Parathyroid adenoma (tissue), 2 donors: ENCODE measurements around the gene TMEM87A.

Source experiments
- H2AFZ ChIP-seq: fragments of 300-600 bp; sonication (generic); one replicate; pipeline ENCODE4 v1.7.0; 2017; ENCODE audit warnings: antibody characterized with exemption, mild to moderate bottlenecking
- H3K27ac ChIP-seq: fragments of 300-600 bp; sonication (generic); one replicate; pipeline ENCODE4 v1.7.0; 2017
- H3K27me3 ChIP-seq: fragments of 300-600 bp; sonication (generic); one replicate; pipeline ENCODE4 v1.7.0; 2017; ENCODE audit warnings: low read length; ENCODE audit not compliant: control insufficient read depth, insufficient read depth
- H3K36me3 ChIP-seq: fragments of 300-600 bp; sonication (generic); one replicate; pipeline ENCODE4 v1.7.0; 2017; ENCODE audit warnings: low read length; ENCODE audit not compliant: control insufficient read depth, insufficient read depth
- H3K4me1 ChIP-seq: fragments of 300-600 bp; sonication (generic); one replicate; pipeline ENCODE4 v1.7.0; 2017; ENCODE audit warnings: control low read depth
- H3K4me2 ChIP-seq: fragments of 300-600 bp; sonication (generic); one replicate; pipeline ENCODE4 v1.7.0; 2017; ENCODE audit warnings: low read length
- H3K4me3 ChIP-seq: fragments of 300-600 bp; sonication (generic); one replicate; pipeline ENCODE4 v1.7.0; 2017; ENCODE audit warnings: low read depth, low read length
- H3K79me2 ChIP-seq: fragments of 300-600 bp; sonication (generic); one replicate; pipeline ENCODE4 v1.7.0; 2017; ENCODE audit warnings: control low read depth
- H3K9ac ChIP-seq: fragments of 300-600 bp; sonication (generic); one replicate; pipeline ENCODE4 v1.7.0; 2017; ENCODE audit warnings: mild to moderate bottlenecking
- H3K9me3 ChIP-seq: fragments of 300-600 bp; sonication (generic); one replicate; pipeline ENCODE4 v1.7.0; 2017; ENCODE audit warnings: low read length; ENCODE audit not compliant: control insufficient read depth
- CTCF ChIP-seq: fragments of 300-600 bp; sonication (generic); IDR thresholded peaks from one replicate; pipeline ENCODE4 v1.7.0; 2017; ENCODE audit warnings: antibody characterized with exemption, mild to moderate bottlenecking
- donor health status: primary hyperparathyroidism.

TMEM87A gene

GRCh38 chr15:42287931-42288330, 14.7 kb upstream of the TMEM87A start:
- Histone ChIP-seq H3K4me2 (no peak overlapping the region), H3K27me3 (no peaks in the 10 kb centered on the region), H3K79me2 (no peaks in the 10 kb centered on the region), H3K36me3 (no peaks in the 10 kb centered on the region), H3K27ac (no peak overlapping the region), H3K4me1 (peaks cover 10% of the 10 kb centered on the region), H3K9me3 (no peaks in the 10 kb centered on the region), H3K4me3 (no peak overlapping the region), H3K9ac (no peak overlapping the region), H2AFZ (no peak overlapping the region)
- TF ChIP-seq CTCF = no peak

GRCh38 chr15:42286445-42287029, 13.3 kb upstream of the TMEM87A start:
- Histone ChIP-seq H3K4me3 (no peak overlapping the region), H3K79me2 (no peaks in the 10 kb centered on the region), H3K27me3 (no peaks in the 10 kb centered on the region), H3K36me3 (no peaks in the 10 kb centered on the region), H3K9me3 (no peaks in the 10 kb centered on the region), H3K9ac (no peak overlapping the region), H3K4me2 (no peak overlapping the region), H3K27ac (no peak overlapping the region), H3K4me1 (peaks cover 14% of the 10 kb centered on the region), H2AFZ (no peak overlapping the region)
- TF ChIP-seq CTCF = no peak

- Histone ChIP-seq H3K27ac (no peak overlapping the region), H3K4me1 (peaks cover 14% of the 10 kb centered on the region), H3K4me2 (no peak overlapping the region), H3K79me2 (no peaks in the 10 kb centered on the region), H3K27me3 (no peaks in the 10 kb centered on the region), H3K9me3 (no peaks in the 10 kb centered on the region), H3K4me3 (no peak overlapping the region), H3K36me3 (no peaks in the 10 kb centered on the region), H2AFZ (no peak overlapping the region), H3K9ac (no peak overlapping the region)
- no peak for TF ChIP-seq CTCF
Measured at GRCh38 chr15:42285034-42285433, 11.8 kb upstream of the TMEM87A start.

- Histone ChIP-seq H3K4me1 (peaks cover 14% of the 10 kb centered on the region), H3K4me3 (no peak overlapping the region), H3K27me3 (no peaks in the 10 kb centered on the region), H3K4me2 (no peak overlapping the region), H3K9ac (no peak overlapping the region), H3K27ac (no peak overlapping the region), H3K9me3 (no peaks in the 10 kb centered on the region), H3K79me2 (no peaks in the 10 kb centered on the region), H2AFZ (no peak overlapping the region), H3K36me3 (no peaks in the 10 kb centered on the region)
- no peak for TF ChIP-seq CTCF
Measured at GRCh38 chr15:42284551-42284950, 11.3 kb upstream of the TMEM87A start.

- Histone ChIP-seq H3K9me3 (no peaks in the 10 kb centered on the region), H3K79me2 (no peaks in the 10 kb centered on the region), H3K9ac (no peak overlapping the region), H3K4me1 (peaks cover 14% of the 10 kb centered on the region), H3K27ac (peak overlapping the region; percentile 91), H3K4me3 (no peak overlapping the region), H3K4me2 (no peak overlapping the region), H3K27me3 (no peaks in the 10 kb centered on the region), H2AFZ (peak overlapping the region; percentile 64), H3K36me3 (no peaks in the 10 kb centered on the region)
- TF ChIP-seq CTCF = no peak
Measured at GRCh38 chr15:42283671-42284070, 10.4 kb upstream of the TMEM87A start.
